Bronchus fibroblast of lung (primary cell): ENCODE measurements around the gene DLX6. TPM values are rescaled to one million over a fixed set of nuclear protein-coding genes. Genes with fewer than 3 reads are reported as not detected.

Experiments used
- total RNA-seq: library from RNA; depleted of rRNA; stranded (reverse); fragments of >200 nt; gene quantifications from 2 replicates; pipeline ENCODE4 v1.2.3, GENCODE V29; 2015

The DLX6 gene
- total RNA-seq = not detected in 2 replicates

DNA sequence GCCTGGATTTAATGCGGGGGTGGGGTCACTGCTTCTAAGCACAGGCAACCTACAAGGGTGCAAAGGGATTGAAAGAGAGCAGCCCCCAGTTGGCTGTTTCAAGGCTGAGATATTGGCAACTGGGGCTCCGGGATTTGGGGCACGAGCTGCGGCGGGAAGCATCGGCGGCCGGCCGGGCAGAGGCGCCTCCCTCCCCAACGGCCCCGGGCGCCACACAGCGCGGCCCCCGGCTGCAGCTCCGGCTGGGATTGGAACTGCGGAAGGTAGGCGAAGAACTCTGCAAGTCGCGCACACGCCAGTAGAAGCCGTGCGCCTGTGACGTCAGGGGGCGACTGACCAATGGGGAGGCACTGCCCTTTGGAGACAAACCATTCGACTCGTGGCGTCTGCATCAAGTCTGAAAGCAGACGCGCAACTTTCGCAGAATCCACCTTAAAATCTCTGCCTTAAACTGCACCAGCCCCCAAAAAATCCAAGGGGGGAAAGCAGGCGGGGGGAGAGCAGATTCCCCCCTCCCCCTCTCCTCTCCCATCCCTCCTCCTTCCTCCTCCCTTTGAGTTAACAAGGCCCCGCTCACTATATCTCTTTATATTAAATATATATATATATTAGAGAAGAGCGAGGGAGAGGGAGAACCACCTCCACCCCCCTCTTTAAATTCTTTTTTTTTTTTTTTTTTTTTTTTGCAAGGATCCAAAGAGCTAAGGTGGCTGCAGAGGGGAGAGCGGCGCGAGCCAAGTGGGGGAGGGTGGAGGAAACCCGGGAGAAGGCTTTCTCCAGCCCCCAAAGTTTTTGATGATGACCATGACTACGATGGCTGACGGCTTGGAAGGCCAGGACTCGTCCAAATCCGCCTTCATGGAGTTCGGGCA, at the start of gene DLX6:
TSS of gene DLX6 (plus strand) at position 371 of the 872 bp plus-strand sequence. CDS start at position 796, 425 bp downstream.

GRCh38 chr7:97024209-97025129, 19.1 kb downstream of the DLX6 start, which contains the start of gene DLX5:
DLX5 (minus strand) TSS chr7:97024831; CDS start chr7:97024623, 208 bp downstream.

Other genes starting within 250 kb of the DLX6 start
- not detected in 2 replicates for gene DLX5, start 19.3 kb downstream of the DLX6 start, total RNA-seq
- gene SDHAF3, start 112.1 kb downstream of the DLX6 start, total RNA-seq = 8.9 and 13.1 TPM in 2 replicates